ENCODE results near the gene SLC1A3. TPM values are rescaled to one million over a fixed set of nuclear protein-coding genes. Genes with fewer than 3 reads are reported as not detected.

Gene SLC1A3
- total and polyA plus RNA-seq, 10 of the 15 experiments (the other 5 are each of a cell fraction or from before 2014, with no cell fraction given), result 0.23 to 4.4 (median 3.3) TPM

DNA sequence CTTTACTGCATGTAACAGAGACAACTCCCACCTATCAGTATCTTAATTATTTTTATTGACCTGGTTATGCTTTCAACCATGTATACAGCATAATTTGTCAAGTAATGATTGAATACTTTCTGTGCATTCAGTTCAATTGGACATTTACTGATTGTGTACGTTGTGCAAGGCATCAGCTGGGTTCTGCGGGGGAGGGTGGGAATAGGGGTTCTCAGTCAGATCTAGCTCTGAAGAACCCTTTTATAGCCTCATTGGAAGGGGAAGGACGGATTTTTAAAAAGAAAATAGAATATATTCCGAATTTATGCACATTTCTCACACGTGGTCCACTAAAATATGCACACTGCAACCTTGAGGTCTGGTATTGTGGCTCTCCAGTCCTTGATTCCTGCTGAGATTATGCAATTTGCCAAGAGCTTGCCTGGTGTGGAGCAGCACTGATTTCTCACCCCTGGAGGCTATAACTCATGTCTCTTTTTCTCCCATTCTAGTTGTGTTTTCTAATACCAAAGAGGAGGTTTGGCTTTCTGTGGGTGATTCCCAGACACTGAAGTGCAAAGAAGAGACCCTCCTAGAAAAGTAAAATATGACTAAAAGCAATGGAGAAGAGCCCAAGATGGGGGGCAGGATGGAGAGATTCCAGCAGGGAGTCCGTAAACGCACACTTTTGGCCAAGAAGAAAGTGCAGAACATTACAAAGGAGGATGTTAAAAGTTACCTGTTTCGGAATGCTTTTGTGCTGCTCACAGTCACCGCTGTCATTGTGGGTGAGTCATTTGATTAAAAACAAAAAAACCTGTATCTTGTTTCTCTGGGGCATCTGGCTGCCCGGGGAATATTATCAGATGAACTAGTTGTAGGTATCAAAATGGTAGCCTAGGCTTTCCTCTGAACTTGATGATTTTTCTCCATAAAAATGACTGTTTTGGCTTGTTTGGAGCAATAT lies 1.7 kb downstream of the SLC1A3 start:
- Histone ChIP-seq H3K4me3 (no peak overlapping the region), H3K36me3 (ENCODE audit: control insufficient read depth in 2 of 2, insufficient read depth in 2 of 2, low read length in 1 of 2) (no peaks in the 10 kb centered on the region), H3K9ac (ENCODE audit: control insufficient read depth, insufficient read depth, low read length) (no peak overlapping the region), H4K20me1 (ENCODE audit: control insufficient read depth, insufficient read depth) (no peaks in the 10 kb centered on the region), H3K79me2 (ENCODE audit: control insufficient read depth, insufficient read depth, low read length) (no peaks in the 10 kb centered on the region), H3K27ac (ENCODE audit: control insufficient read depth, insufficient read depth) (no peak overlapping the region), H3K4me2 (ENCODE audit: control insufficient read depth, insufficient read depth) (no peak overlapping the region), H3K27me3 (replicated peaks in 1 of 2; ENCODE audit: control insufficient read depth in 2 of 2, insufficient read depth in 2 of 2, low read length in 1 of 2) (no peaks in the 10 kb centered on the region), H2AFZ (ENCODE audit: control insufficient read depth, low read depth, low read length) (no peak overlapping the region), H3K4me1 (ENCODE audit: control insufficient read depth, insufficient read depth, low read length) (no peaks in the 10 kb centered on the region), H3K9me3 (replicated peaks; ENCODE audit: control insufficient read depth, insufficient read depth, low read length) (no peaks in the 10 kb centered on the region)
- ATAC-seq, result no peak
- ChIA-PET POLR2A (no interaction called here), RAD21 (ENCODE audit: unreplicated experiment) (no interaction called here), SMC1A (ENCODE audit: uncharacterized antibody, unreplicated experiment) (no interaction called here), CTCF (no interaction called here)
- no peak for FAIRE-seq
- no peak for TF ChIP-seq ZZZ3 (IDR thresholded peaks at IDR 0.05; ENCODE audit: control insufficient read depth, insufficient read length, low read depth)
- no peak for TF ChIP-seq ASH2L (IDR thresholded peaks at IDR 0.05; ENCODE audit: borderline replicate concordance, low read depth)
- no peak for TF ChIP-seq POLR2AphosphoS2 (IDR thresholded peaks at IDR 0.05; ENCODE audit: low read depth, low read length)
- no peak for TF ChIP-seq STAT1 (conservative IDR thresholded peaks at IDR 0.05)
- TF ChIP-seq CHD1 (IDR thresholded peaks at IDR 0.05; ENCODE audit: low read depth, low read length), result no peak
- no peak for TF ChIP-seq TARDBP (IDR thresholded peaks at IDR 0.05; ENCODE audit: borderline replicate concordance)
- TF ChIP-seq EGR1 (IDR thresholded peaks at IDR 0.05; ENCODE audit: borderline replicate concordance in 1 of 2, low read depth in 2 of 2, low read length in 2 of 2), result no peak
- TF ChIP-seq MXI1 (IDR thresholded peaks at IDR 0.05; ENCODE audit: low read depth, low read length), result no peak
- no peak for TF ChIP-seq LARP7 (IDR thresholded peaks at IDR 0.05)
- TF ChIP-seq, protein P1, sequence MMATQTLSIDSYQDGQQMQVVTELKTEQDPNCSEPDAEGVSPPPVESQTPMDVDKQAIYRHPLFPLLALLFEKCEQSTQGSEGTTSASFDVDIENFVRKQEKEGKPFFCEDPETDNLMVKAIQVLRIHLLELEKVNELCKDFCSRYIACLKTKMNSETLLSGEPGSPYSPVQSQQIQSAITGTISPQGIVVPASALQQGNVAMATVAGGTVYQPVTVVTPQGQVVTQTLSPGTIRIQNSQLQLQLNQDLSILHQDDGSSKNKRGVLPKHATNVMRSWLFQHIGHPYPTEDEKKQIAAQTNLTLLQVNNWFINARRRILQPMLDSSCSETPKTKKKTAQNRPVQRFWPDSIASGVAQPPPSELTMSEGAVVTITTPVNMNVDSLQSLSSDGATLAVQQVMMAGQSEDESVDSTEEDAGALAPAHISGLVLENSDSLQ (IDR thresholded peaks at IDR 0.05), result no peak
- no peak for TF ChIP-seq MTA2 (IDR thresholded peaks at IDR 0.05; ENCODE audit: low read depth)
- TF ChIP-seq, protein P2, sequence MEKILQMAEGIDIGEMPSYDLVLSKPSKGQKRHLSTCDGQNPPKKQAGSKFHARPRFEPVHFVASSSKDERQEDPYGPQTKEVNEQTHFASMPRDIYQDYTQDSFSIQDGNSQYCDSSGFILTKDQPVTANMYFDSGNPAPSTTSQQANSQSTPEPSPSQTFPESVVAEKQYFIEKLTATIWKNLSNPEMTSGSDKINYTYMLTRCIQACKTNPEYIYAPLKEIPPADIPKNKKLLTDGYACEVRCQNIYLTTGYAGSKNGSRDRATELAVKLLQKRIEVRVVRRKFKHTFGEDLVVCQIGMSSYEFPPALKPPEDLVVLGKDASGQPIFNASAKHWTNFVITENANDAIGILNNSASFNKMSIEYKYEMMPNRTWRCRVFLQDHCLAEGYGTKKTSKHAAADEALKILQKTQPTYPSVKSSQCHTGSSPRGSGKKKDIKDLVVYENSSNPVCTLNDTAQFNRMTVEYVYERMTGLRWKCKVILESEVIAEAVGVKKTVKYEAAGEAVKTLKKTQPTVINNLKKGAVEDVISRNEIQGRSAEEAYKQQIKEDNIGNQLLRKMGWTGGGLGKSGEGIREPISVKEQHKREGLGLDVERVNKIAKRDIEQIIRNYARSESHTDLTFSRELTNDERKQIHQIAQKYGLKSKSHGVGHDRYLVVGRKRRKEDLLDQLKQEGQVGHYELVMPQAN (conservative IDR thresholded peaks at IDR 0.05), result no peak
- in situ Hi-C loops (cut with MboI), result no loop called here
- DNase-seq (ENCODE audit: low read depth, low spot score), result no peak
- intact Hi-C loops (cut with micrococcal nuclease; ENCODE audit: unreplicated experiment), result no loop called here
- no TSS peak for BruUV-seq (replicated peaks)
- 54% methylated on average over 10 of the region's 10 CpGs for WGBS (ENCODE audit: insufficient coverage, insufficient replicate concordance, low lambda C conversion rate, missing lambda C conversion rate)
